Nephron (organoid): ENCODE measurements around the gene RAPGEF1.

Experiments used
- H3K27ac Mint-ChIP-seq, 3 experiments: 2 replicates each; pipeline ENCODE4 v1.8.0; 2020; ENCODE audit warnings: mixed read lengths in 3 of 3, mild to moderate bottlenecking in 2 of 3, moderate library complexity in 1 of 3
- H3K27me3 Mint-ChIP-seq: 2 replicates; pipeline ENCODE4 v1.8.0; 2021; ENCODE audit warnings: low read depth, mild to moderate bottlenecking, moderate library complexity, mixed read lengths
- H3K36me3 Mint-ChIP-seq: 2 replicates; pipeline ENCODE4 v1.8.0; 2020; ENCODE audit warnings: low read depth, mixed read lengths
- H3K4me1 Mint-ChIP-seq: 2 replicates; pipeline ENCODE4 v1.8.0; 2020; ENCODE audit warnings: mixed read lengths
- H3K4me3 Mint-ChIP-seq, 3 experiments: 2 replicates each; pipeline ENCODE4 v1.8.0; 2020; ENCODE audit warnings: mild to moderate bottlenecking in 3 of 3, mixed read lengths in 3 of 3, moderate library complexity in 2 of 3
- H3K9me3 Mint-ChIP-seq: 2 replicates; pipeline ENCODE4 v1.8.0; 2020; ENCODE audit warnings: mixed read lengths
- CTCF ChIP-seq, 3 experiments: fragments of 200-600 bp; sonication (generic); IDR thresholded peaks; one replicate each; pipeline ENCODE4 v1.5.0; 2021; ENCODE audit warnings: antibody characterized with exemption in 3 of 3; ENCODE audit not compliant: unreplicated experiment in 3 of 3

RAPGEF1 gene

GRCh38 chr9:131559421-131560000 lies 180.4 kb downstream of the RAPGEF1 start:
- H3K27ac Mint-ChIP-seq, result no peak overlapping the region
- no peaks in the 10 kb centered on the region for H3K4me1 Mint-ChIP-seq

GRCh38 chr9:131557855-131558548 lies 181.9 kb downstream of the RAPGEF1 start:
- H3K27me3 Mint-ChIP-seq, result peaks cover 47% of the 10 kb centered on the region
- H3K4me3 Mint-ChIP-seq, result no peak overlapping the region
- H3K36me3 Mint-ChIP-seq, result peaks cover 4% of the 10 kb centered on the region
- no peak for TF ChIP-seq CTCF (IDR thresholded peaks at IDR 0.05; ENCODE audit: unreplicated experiment in 3 of 3)
- peaks cover 17% of the 10 kb centered on the region for H3K9me3 Mint-ChIP-seq
- no peaks in the 10 kb centered on the region for H3K4me1 Mint-ChIP-seq
- H3K27ac Mint-ChIP-seq, result no peak overlapping the region

More at GRCh38 chr9:131559421-131560000, 180.4 kb downstream of the RAPGEF1 start:
- peaks cover 17% of the 10 kb centered on the region for H3K9me3 Mint-ChIP-seq
- no peak overlapping the region for H3K4me3 Mint-ChIP-seq
- H3K27me3 Mint-ChIP-seq, result peaks cover 33% of the 10 kb centered on the region
- peaks cover 4% of the 10 kb centered on the region for H3K36me3 Mint-ChIP-seq
- TF ChIP-seq CTCF (IDR thresholded peaks at IDR 0.05; ENCODE audit: unreplicated experiment in 3 of 3), result no peak

- Mint-ChIP-seq H3K36me3 (peaks cover 4% of the 10 kb centered on the region), H3K4me3 (no peak overlapping the region), H3K4me1 (no peaks in the 10 kb centered on the region), H3K27me3 (peaks cover 60% of the 10 kb centered on the region), H3K27ac (no peak overlapping the region), H3K9me3 (peaks cover 10% of the 10 kb centered on the region)
- no peak for TF ChIP-seq CTCF (IDR thresholded peaks at IDR 0.05; ENCODE audit: unreplicated experiment in 3 of 3)
Observed at GRCh38 chr9:131555841-131556673, 183.8 kb downstream of the RAPGEF1 start.

GRCh38 chr9:131554843-131555351 lies 185.0 kb downstream of the RAPGEF1 start:
- H3K36me3 Mint-ChIP-seq, result no peaks in the 10 kb centered on the region

More at GRCh38 chr9:131554843-131555351, 185.0 kb downstream of the RAPGEF1 start:
- TF ChIP-seq CTCF (IDR thresholded peaks at IDR 0.05; ENCODE audit: unreplicated experiment in 3 of 3), result no peak
- no peak overlapping the region for H3K27ac Mint-ChIP-seq
- H3K4me3 Mint-ChIP-seq, result peak overlapping the region in 2 of 3 experiments; percentile 38
- H3K4me1 Mint-ChIP-seq, result peaks cover 5% of the 10 kb centered on the region
- peaks cover 4% of the 10 kb centered on the region for H3K9me3 Mint-ChIP-seq
- peaks cover 60% of the 10 kb centered on the region for H3K27me3 Mint-ChIP-seq
